K562 (cell line): Measurements from ENCODE around the gene AMH. TPM values are rescaled to one million over a fixed set of nuclear protein-coding genes. Genes with fewer than 3 reads are reported as not detected.

Experiments used
- MYBL2 ChIP-seq, 2 experiments: fragments of 450-650 bp in 1 of 2; sonication (generic) in 1 of 2; formaldehyde crosslinking in 1 of 2; IDR thresholded peaks; 2 replicates each; pipeline versions ENCODE4 v1.6.1 to v1.8.1; 2017 to 2022; ENCODE audit warnings: borderline replicate concordance in 1 of 2, inconsistent platforms in 1 of 2, low read depth in 1 of 2, mild to moderate bottlenecking in 1 of 2, missing genetic modification reagents in 1 of 2, moderate library complexity in 1 of 2
- NKRF ChIP-seq: fragments of 450-650 bp; IDR thresholded peaks from 2 replicates; pipeline ENCODE4 v1.6.1; 2016; ENCODE audit warnings: borderline replicate concordance
- PHTF2 ChIP-seq: fragments of 250-450 bp; sonication (Bioruptor Pico); IDR thresholded peaks from 2 replicates; pipeline ENCODE4 v1.5.0; 2021; ENCODE audit warnings: mild to moderate bottlenecking
- POLR3A ChIP-seq: IDR thresholded peaks from 2 replicates; pipeline ENCODE4 v1.6.1; 2011; ENCODE audit warnings: borderline replicate concordance, mild to moderate bottlenecking, moderate library complexity; ENCODE audit not compliant: insufficient read length, insufficient read depth; ENCODE audit errors: extremely low read depth
- SMAD1 ChIP-seq: fragments of 150-350 bp; IDR thresholded peaks from 2 replicates; pipeline ENCODE4 v1.6.1; 2014; ENCODE audit warnings: low read length, low read depth; ENCODE audit not compliant: partially characterized antibody
- TAF9B ChIP-seq: fragments of 450-650 bp; IDR thresholded peaks from 2 replicates; pipeline ENCODE4 v1.6.1; 2018; ENCODE audit warnings: mild to moderate bottlenecking; ENCODE audit not compliant: partially characterized antibody
- TFAM ChIP-seq: fragments of 250-450 bp; sonication (Bioruptor Pico); conservative IDR thresholded peaks from 2 replicates; pipeline ENCODE4 v1.5.0; 2021; ENCODE audit warnings: mild to moderate bottlenecking, moderate library complexity
- ZBTB40 ChIP-seq, 2 experiments: fragments of 450-650 bp in 1 of 2; sonication (generic) in 1 of 2; formaldehyde crosslinking in 1 of 2; IDR thresholded peaks; 2 replicates each; pipeline versions ENCODE4 v1.7.1 to v1.9.0; 2016 to 2022; ENCODE audit warnings: inconsistent platforms in 1 of 2, mild to moderate bottlenecking in 1 of 2, missing genetic modification reagents in 1 of 2
- ZNF140 ChIP-seq: fragments of 250-450 bp; sonication (Bioruptor Pico); IDR thresholded peaks from 2 replicates; pipeline ENCODE4 v1.8.0; 2021; ENCODE audit warnings: moderate library complexity, mild to moderate bottlenecking, inconsistent platforms
- polyA plus RNA-seq, 8 experiments: library from polyadenylated mRNA; depleted of rRNA in 4 of 8; stranded (reverse) in 5 of 8; unstranded in 3 of 8; fragments of >200 nt; fragmentation: Nextera tagmentation in 2 of 8; fragmentation: Illumina TruSeq in 1 of 8; extraction: Ambion mirVana in 2 of 8; extraction: Trizol in 1 of 8; gene quantifications; 2 replicates each; pipeline versions ENCODE4 v1.2.1 to v1.2.3, GENCODE V29; 2011 to 2014; ENCODE audit warnings: inconsistent platforms in 1 of 8, missing spikeins in 1 of 8
- total RNA-seq, 7 experiments: library from RNA; depleted of rRNA in 6 of 7; stranded (reverse); fragments of >200 nt in 6 of 7; fragmentation: Illumina TruSeq in 2 of 7; extraction: Trizol in 2 of 7; gene quantifications; 2 replicates each; pipeline versions ENCODE4 v1.2.1 to v1.2.3, GENCODE V29; 2011 to 2021; ENCODE audit warnings: low replicate concordance in 1 of 7
- TF ChIP-seq, protein P1 (sequence below): sonication (generic); formaldehyde crosslinking; IDR thresholded peaks from 2 replicates; pipeline ENCODE4 v1.8.0; 2023; ENCODE audit warnings: mild to moderate bottlenecking, missing genetic modification reagents

Gene AMH
- total and polyA plus RNA-seq, 9 of the 15 experiments (the other 6 are each of a cell fraction or from before 2014, with no cell fraction given), result 0.29 to 27.4 (median 2.6) TPM; not detected in 2

DNA sequence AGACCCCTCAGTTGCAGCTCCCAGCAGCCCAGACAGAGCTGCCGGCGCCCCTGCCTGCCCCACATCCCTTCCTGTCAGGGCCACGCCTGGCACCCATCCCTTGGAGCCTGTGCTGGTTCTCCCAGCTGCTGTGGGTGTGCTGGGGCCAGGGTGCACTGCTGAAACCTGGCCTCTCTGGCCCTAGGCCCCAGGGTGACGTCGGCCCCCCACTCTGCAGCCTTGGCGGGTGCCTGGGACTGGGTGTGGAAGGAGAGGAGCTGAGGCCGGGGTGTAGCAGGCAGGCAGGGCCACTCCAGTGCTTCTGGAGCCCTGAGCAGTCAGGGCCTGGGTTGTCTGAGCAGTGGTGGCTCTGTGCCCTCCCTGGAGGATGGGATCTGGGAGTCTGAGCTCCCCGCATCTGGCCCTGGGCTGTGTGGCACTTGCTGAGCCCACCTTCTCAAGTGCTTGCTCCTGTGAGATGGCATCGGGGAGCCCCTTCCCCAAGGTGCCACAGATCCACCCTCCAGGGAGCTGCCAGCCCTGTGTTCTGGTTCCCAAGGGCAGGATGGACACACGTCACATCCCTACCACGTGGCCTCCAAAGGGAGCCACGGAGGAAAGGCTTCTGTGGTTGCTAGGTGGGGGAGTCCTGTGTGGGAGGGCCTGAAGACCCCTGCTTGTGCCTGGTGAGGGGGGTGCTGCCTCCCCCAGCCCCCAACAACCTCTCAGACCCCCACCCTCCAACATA is 18.2 kb upstream of the AMH start (continued):
- no peak for TF ChIP-seq ZBTB40 (IDR thresholded peaks at IDR 0.05)
- no peak for TF ChIP-seq ZBTB40 (CRISPR knock-in tag; IDR thresholded peaks at IDR 0.05)
- no peak for TF ChIP-seq POLR3A
- no peak for TF ChIP-seq NKRF
- TF ChIP-seq PHTF2 (CRISPR knock-in tag), result no peak
- TF ChIP-seq TAF9B, result no peak
- no peak for TF ChIP-seq ZNF140 (CRISPR knock-in tag)
- no peak for TF ChIP-seq TFAM (CRISPR knock-in tag)
- TF ChIP-seq MYBL2 (IDR thresholded peaks at IDR 0.05; ENCODE audit: low read depth), result no peak
- TF ChIP-seq MYBL2 (CRISPR knock-in tag; IDR thresholded peaks at IDR 0.05; ENCODE audit: borderline replicate concordance), result no peak
- TF ChIP-seq, protein P1, sequence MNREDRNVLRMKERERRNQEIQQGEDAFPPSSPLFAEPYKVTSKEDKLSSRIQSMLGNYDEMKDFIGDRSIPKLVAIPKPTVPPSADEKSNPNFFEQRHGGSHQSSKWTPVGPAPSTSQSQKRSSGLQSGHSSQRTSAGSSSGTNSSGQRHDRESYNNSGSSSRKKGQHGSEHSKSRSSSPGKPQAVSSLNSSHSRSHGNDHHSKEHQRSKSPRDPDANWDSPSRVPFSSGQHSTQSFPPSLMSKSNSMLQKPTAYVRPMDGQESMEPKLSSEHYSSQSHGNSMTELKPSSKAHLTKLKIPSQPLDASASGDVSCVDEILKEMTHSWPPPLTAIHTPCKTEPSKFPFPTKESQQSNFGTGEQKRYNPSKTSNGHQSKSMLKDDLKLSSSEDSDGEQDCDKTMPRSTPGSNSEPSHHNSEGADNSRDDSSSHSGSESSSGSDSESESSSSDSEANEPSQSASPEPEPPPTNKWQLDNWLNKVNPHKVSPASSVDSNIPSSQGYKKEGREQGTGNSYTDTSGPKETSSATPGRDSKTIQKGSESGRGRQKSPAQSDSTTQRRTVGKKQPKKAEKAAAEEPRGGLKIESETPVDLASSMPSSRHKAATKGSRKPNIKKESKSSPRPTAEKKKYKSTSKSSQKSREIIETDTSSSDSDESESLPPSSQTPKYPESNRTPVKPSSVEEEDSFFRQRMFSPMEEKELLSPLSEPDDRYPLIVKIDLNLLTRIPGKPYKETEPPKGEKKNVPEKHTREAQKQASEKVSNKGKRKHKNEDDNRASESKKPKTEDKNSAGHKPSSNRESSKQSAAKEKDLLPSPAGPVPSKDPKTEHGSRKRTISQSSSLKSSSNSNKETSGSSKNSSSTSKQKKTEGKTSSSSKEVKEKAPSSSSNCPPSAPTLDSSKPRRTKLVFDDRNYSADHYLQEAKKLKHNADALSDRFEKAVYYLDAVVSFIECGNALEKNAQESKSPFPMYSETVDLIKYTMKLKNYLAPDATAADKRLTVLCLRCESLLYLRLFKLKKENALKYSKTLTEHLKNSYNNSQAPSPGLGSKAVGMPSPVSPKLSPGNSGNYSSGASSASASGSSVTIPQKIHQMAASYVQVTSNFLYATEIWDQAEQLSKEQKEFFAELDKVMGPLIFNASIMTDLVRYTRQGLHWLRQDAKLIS, result no peak
- no peak for TF ChIP-seq SMAD1
